CD4-positive, alpha-beta T cell treated with Interleukin-12 subunit alpha and Interleukin-12 subunit beta, for 1 hour (primary cell): ENCODE results near the gene CTNND2.
"Not testable (repeated sequence)": the region's sequence is repeated elsewhere in the genome, so short reads cannot be mapped to it uniquely, and the experiment has no call there.

ENCODE experiments used
- DNase-seq: peaks from one replicate; pipeline ENCODE4 v3.0.0-alpha.2; 2020

The CTNND2 gene

DNA sequence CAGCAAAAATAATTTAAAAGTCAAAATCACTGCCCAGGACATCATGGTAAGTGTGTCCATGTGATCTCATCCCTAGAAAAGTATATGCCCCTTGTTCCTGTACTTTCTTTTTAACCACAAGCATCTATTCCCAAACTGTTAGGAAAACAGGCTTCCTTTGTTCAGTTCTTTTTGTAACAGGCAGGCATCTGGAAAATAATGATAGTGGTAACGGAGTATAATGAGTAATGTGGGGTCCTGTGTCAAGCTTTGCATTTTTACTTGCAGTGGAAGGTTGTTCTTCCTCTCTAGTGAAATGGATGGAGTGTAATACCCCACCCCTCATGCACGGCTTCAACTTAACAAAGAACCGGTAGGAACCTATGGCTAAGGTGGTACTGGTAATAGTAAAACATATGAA, 532.1 kb downstream of the CTNND2 start:
- no peak for DNase-seq

GRCh38 chr5:11371021-11371420, 533.2 kb downstream of the CTNND2 start:
- DNase-seq = no peak

- DNase-seq = no peak
Observed at GRCh38 chr5:11364531-11364930, 539.7 kb downstream of the CTNND2 start.

DNA sequence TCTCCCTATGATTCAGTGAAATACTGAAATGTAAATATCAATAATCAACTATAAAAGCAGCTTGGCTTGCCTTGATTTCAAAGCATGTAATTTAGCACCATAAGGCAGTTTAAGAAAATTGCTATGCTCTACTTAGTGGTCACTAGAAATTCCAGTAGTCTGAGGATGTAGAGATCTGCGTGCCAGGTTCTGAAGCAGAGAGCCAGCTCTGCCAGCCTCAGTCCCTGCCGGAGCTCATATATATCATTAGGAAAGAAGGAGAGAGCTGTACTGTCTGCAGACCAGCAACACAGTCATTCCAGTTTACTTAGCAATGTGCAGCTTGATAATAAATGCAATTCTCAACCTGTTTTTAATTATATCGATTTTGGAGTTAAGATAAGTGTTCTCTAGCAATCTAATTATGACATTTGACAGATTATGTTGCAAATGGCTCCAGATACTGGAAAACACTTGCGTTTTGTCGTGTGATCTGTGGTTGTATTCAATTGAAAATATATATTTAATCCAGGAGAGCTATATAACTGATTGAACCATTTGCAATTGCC, 540.5 kb downstream of the CTNND2 start:
- no peak for DNase-seq

- no peak for DNase-seq
Observed at GRCh38 chr5:11361768-11362167, 542.5 kb downstream of the CTNND2 start.

GRCh38 chr5:11357928-11358327, 546.3 kb downstream of the CTNND2 start:
- DNase-seq = no peak

DNA sequence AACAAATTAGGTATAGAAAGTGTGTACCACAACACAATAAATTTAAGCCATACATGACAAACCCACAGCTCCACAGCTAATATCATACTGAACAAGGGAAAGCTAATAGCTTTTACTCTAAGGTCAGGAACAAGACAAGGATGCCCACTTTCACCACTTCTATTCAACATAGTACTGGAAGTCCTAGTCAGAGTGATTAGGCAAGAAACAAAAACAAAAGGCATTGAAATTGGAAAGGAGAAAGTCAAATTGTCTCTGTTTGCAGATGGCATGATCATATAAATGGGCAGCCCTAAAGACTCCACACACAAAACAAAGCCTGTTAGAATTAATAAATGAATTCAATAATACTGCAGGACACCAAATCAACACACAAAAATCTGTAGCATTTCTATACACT, 548.8 kb downstream of the CTNND2 start:
- no peak for DNase-seq

DNA sequence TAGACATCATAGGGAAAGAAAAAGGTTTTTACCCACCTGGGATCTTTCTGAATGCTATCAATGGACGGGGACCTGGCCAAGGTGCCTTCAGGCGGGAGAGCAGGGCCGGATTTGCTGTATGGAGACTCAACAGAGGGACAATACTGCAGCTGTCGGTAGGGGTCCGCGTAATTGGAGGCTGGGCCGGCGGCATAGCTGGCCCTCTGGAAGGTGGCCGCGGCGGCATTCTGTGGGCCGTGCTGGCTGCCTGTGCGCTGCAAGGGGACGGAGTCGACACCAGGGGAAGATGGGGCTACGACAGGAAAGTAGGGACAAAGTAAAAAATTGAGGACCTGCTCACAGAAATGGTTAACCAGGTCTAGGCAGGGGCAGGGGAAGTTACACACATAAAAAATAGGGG, 557.9 kb downstream of the CTNND2 start:
- no peak for DNase-seq

DNA sequence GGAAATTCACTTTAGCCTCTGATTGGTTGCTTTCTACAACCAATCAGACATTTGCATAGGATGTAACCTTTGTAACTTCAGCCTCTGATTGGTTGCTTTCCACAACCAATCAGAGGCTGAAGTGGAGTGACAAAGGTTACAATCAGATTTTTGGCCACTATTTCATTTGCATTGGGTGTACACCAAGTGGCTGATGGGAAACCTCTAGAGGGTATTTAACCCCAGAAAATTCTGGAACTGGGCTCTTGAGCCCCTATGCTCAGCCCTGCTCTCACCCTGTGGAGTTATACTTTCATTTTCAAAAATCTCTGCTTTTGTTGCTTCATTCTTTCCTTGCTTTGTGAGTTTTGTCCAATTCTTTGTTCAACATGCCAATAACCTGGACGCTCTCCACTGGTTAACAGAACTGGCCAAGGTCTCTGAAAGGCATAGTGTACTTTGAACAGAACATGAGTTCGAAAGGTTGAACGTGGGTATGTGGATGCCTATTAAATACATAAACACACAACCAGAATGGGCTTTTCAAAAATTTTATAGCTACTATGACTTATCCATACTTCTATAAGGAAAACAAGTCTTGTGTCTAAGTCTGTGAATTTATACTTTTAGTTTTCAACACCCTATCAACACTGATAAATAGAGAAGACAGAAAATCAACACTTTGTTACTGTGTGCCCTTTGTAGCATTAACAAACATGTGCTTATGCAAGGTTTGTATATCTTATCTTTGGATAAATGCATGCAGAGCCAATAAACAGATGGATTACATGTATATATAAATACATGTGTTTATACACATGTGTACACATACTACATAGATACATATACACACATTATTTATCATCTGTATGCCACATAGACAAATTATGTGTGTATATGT, 568.1 kb downstream of the CTNND2 start:
- DNase-seq = no peak

DNA sequence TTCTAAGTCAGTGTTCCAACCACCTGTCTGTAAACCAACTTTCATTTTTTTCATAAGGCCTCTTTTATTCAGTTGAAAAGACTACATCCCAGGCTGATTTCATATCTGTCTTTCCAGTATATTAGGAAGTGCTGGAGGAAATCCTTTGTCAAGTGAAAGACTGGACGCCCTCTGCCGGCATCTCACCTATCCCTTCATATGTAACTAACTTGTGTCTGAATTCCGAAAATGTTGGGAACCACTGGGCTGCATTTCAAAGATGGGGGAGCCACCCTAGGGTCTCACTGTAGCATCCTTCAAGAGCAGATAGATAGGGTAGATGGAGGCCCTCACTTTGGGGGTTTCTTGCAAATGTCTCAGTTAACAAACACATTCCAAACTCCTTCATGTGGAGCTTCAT, 569.8 kb downstream of the CTNND2 start:
- no peak for DNase-seq

DNA sequence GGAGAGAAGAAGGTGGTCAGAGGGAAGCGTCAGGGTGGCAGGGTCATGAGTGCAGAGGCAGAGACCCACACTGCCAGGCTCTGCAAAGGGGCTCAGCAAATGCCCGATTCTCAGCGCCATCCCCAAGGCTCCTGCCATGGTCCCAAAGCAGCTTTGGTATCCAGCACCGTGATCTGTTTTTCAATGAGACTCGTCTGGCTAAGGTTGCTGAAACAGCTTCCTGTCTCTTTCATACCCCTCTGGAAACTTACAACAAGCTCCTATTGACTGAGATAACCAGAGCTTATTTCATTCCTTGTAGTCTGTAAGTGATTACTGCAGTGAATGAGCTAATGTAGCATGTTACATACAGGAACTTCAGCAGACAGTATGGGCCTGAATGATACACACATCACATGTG, 574.6 kb downstream of the CTNND2 start:
- no peak for DNase-seq

GRCh38 chr5:11324521-11325289, 579.5 kb downstream of the CTNND2 start:
- no peak for DNase-seq

DNA sequence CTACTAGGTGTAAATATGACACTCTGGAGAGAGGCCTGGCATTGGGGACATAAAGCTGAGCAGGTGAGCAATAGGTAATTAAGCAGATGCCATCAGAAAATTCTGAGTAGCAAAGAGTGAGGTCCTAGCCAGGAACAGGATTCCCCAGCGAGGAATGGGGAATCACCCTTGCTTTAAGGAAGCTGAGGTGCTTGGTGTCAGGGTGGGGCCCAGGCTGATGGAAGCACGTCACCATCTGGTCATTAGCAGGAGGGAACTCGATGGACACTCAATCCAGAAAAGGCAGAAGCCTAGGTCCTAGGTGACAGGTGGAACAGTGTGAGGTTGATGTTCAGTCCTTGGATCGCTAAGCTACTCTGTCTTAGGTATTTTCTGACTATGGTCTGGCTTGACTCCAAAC, 580.5 kb downstream of the CTNND2 start:
- DNase-seq = no peak

DNA sequence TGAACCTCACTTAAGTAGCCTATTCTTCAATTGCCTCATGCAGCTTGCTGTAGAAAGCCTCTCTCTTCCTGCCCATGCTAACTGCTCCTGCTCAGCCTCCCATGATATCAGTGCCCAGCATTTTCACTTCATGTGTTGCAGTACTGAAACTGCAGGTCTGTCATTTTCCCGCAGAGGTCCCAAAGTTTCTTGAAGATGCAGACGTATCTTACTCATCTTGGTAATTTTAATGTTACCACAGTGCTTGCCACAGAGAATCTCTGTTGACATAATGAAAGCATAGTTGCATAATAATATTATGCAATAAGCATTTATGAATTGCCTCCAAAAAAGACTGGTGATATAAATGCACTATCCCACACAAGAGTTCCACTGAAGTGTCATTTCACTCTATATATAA, 582.1 kb downstream of the CTNND2 start:
- DNase-seq = no peak

GRCh38 chr5:11319836-11320580, 584.2 kb downstream of the CTNND2 start:
- no peak for DNase-seq

- not testable (repeated sequence) for DNase-seq
Observed at GRCh38 chr5:11313694-11314093, 590.6 kb downstream of the CTNND2 start.

DNA sequence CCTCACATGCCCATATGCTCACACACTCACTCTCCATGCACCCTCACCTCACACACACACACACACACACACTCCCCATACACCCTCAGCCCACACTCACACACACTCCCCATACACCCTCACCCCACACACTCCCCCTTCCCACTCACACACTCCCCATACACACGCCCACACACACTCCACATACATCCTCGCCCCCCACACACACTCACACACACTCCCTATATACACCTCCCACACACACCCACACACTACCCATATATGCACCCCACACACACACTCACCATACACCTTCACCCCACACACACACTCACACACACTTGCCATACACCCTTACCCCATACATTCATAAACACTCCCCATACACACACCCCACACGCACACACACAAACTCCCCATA, 592.5 kb downstream of the CTNND2 start:
- no peak for DNase-seq

GRCh38 chr5:11311272-11311671, 593.0 kb downstream of the CTNND2 start:
- no peak for DNase-seq

DNA sequence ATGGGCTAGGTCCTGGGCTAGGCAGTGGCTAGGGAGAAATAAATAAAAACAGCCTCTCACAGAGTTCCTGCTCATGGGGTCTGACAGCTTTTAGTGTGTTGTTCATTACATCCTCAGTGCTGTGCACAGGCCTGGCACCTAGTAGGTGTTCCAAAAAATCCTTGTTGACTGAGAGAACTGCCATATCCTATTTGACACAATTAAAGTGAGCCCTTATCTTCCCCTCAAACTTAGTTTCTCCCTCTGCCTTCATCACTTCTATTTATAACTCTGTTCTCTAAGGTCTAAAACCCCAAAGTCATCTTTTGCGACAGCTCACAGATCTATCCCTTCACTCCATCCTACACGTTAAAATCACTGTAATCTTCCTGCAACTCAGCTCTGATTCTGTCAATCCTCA, 594.1 kb downstream of the CTNND2 start:
- DNase-seq = no peak

DNA sequence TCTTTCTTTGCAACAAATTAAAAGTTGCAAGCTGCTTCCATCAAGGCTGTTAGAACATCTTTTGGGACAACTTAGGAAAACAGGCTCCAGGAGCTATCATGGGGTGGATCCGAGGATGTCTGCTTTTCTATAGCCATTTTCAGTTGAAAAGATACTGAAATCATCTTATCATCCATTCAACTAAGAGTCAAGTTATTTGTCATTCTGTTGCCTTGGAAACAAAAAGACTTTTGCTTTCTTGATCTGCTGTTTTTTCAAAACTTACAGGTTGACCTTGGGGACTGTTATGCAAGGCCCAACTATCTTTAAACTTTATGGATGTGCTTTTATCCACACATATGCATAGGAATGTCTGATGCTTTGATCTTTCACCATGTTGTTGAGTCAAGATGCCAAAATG, 597.9 kb downstream of the CTNND2 start:
- DNase-seq = no peak

GRCh38 chr5:11305245-11305644, 599.0 kb downstream of the CTNND2 start:
- DNase-seq = no peak

DNA sequence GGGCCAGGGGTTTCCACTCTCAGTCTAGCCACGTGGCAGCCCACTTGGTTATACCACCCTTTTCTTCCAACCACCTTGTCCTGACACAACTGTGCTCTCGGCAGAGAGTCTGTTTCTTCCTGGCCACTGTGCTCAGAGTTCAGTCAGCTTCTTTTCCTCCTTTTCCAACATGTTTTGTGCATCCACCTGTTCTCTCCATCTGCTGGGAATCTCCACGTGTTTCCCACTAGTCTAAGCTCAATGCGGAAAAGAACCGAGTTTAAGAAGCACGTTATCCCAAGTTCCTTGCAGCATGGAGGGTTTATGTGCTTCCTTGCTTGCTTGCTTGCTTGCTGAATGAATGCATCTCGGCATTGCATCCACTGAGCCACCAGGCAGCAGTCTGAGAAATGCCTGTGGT, 599.6 kb downstream of the CTNND2 start:
- DNase-seq = no peak

GRCh38 chr5:11302663-11303062, 601.6 kb downstream of the CTNND2 start:
- DNase-seq = no peak
